IPS DF 4.7 (cell line): ENCODE results near the gene THBS2.
"Not testable (repeated sequence)": the region's sequence is repeated elsewhere in the genome, so short reads cannot be mapped to it uniquely, and the experiment has no call there.

ENCODE experiments used
- DNase-seq: peaks from one replicate; pipeline ENCODE4 v3.0.0-alpha.2; 2013; ENCODE audit warnings: low spot score; ENCODE audit errors: extremely low read depth

THBS2 gene

DNA sequence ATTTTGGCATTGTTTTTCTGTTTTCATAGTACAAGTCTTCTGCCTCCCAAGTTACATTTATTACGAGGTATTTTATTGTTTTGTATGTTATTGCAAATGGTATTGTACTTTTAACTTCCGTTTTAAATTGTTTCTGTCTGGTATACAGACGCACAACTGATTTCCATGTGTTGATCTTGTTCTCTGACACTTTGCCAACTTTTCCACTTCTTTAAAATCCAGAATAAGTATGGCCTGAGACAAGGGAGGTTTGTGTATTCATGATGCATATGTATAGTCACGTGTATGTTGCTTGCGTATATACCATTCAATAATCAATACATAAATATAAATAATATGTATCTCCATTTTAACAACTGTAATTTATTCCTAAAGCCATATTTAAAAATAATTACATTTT is 41.2 kb downstream of the THBS2 start:
- no peak for DNase-seq

GRCh38 chr6:169211881-169212280 is 41.8 kb downstream of the THBS2 start:
- no peak for DNase-seq

- no peak for DNase-seq
Observed at GRCh38 chr6:169210611-169211010, 43.0 kb downstream of the THBS2 start.

DNA sequence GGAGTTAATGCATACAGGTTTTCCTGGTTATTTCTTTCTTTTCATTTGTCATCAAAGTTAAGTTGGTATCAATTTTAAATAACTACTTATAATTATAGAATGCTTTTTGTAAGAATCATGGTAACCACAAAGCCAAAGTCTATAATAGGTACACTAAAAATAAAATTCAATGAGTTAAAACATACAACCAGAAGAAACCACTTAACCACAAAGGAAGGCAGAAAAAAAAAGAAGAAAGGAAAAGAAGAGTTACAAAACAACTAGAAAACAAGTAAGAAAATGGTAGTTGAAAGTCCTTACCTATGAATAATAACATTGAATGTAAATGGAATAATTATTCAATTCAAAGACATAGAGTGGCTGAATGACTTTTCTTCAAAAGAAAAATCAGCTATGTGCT is 45.6 kb downstream of the THBS2 start:
- DNase-seq = no peak

DNA sequence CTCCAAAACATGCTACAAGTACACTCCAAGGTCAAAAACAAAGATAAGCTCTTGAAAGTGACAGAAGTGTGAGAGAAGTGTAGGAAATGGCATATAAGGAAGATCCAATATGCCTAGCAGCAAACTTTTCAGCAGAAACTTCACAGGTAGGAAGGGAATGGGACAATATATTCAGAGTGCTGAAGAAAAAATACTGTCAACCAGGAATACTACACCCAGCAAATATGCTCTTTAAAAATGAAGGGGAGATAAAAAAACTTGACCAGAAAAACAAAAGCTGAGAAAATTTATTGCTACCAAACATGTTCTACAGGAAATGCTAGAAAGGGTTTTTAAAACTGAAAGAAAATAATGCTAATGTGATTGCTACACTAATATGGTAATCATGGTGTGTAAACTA is 46.2 kb downstream of the THBS2 start:
- DNase-seq = no peak

- DNase-seq = no peak
Observed at GRCh38 chr6:169205176-169206160, 48.2 kb downstream of the THBS2 start.

DNA sequence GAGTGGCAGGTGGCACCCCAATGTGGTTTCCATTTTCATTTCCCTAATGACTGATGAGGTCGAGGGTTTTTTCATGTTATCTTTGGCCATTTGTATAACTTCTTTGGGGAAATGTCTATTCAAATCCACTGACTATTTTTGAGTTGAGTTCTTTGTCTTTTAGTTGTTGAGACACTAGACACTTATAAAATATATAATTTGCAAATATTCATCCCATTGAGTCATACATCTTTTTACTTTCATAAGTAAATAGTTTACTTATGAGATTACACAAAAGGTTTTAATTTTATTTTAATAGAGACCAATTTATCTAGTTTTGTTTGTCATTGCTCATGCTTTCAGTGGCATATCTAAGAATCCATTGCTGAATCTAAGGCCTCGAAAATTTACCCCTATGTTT is 49.5 kb downstream of the THBS2 start:
- DNase-seq = no peak

- no peak for DNase-seq
Observed at GRCh38 chr6:169201985-169202384, 51.7 kb downstream of the THBS2 start.

GRCh38 chr6:169200893-169201514 is 52.6 kb downstream of the THBS2 start:
- no peak for DNase-seq

GRCh38 chr6:169199625-169200335 is 53.9 kb downstream of the THBS2 start:
- DNase-seq = no peak

DNA sequence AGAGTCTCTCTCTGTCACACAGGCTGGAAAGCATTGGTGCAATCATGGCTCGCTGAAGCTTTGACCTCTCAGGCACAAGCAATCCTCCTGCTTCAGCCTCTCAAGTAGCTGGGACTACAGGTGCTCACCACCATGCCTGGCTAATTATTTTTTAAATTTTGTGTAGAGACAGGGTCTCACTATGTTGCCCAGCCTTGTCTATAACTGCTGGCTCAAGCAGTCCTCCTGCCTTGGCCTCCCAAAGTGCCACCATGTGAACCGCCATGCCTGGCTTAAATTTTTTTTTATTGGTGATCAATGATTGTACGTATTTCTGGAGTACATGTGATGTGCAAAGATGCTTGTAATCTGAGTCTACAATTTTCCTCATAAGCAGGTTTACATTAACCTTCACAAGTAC is 54.8 kb downstream of the THBS2 start:
- no peak for DNase-seq

DNA sequence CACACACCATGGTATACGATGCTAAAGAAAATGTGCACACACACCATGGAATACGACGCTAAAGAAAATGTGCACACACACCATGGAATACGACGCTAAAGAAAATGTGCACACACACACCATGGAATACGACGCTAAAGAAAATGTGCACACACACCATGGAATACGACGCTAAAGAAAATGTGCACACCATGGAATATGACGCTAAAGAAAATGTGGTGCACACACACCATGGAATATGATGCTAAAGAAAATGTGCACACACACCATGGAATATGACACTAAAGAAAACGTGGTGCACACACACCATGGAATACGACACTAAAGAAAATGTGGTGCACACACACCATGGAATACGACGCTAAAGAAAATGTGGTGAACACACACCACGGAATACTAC is 55.7 kb downstream of the THBS2 start:
- DNase-seq = not testable (repeated sequence)

- DNase-seq = not testable (repeated sequence)
Observed at GRCh38 chr6:169196279-169196678, 57.4 kb downstream of the THBS2 start.

DNA sequence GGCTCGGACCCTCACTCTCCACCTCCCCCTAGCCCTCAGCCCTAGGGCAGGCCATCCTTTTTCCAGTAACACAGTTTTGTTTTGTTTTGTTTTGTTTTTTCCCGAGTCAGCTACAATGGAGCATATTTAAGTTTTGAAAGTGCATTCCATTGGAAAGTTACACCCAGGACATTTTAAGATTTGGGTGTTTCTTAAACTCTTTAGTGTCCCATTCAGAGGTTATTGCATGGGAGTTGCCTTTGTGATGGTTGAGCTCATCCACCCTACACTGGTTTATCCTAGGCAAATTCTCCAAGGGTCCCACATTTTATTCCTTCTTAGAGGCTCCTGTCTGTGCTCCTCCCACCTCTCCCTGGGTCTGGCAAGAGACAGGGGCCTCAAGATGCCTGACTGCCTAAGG is 58.9 kb downstream of the THBS2 start:
- no peak for DNase-seq

GRCh38 chr6:169190970-169191369 is 62.7 kb downstream of the THBS2 start:
- DNase-seq = no peak

- no peak for DNase-seq
Observed at GRCh38 chr6:169190144-169190584, 63.5 kb downstream of the THBS2 start.

- no peak for DNase-seq
Observed at GRCh38 chr6:169189686-169190085, 64.0 kb downstream of the THBS2 start.

DNA sequence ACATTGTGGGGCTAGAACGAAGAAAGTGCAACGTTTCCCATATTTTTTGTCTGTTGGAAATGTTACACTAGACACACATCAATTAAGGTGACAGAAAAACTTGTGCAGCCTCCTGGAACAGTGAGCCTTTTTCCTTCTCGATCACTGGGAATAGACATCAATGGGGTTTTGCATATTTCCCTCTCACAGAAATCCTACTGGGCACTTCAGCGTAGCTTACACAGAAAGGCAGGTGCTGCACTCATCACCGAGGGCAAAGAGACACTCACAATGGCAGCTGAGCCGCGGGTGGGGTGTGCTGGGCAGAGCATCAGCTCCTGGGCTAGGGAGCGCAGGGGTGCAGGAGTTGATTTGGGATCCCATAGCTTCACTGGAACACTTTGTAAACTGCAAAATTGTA is 64.5 kb downstream of the THBS2 start:
- no peak for DNase-seq

DNA sequence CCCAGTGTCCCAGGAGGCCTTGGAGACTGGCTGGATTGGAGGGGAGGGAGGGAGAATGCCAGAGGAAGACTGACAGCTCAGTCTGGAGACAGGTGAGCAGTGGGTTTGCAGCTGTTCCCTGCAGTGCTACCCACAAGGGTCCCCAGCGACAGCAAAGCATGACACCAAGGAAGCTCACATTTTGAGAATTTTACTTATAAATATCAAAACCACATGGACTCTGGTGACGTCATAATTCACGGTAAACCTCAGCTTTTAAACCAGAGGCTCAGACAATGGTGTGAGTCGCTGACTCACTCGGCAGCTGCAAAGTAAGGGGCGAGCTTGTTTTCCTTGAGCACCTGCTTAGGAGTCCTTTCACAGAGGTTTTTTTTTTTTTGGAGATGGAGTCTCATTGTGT is 65.2 kb downstream of the THBS2 start:
- DNase-seq = no peak

GRCh38 chr6:169188051-169188470 is 65.6 kb downstream of the THBS2 start:
- no peak for DNase-seq

- DNase-seq = no peak
Observed at GRCh38 chr6:169186496-169187169, 67.0 kb downstream of the THBS2 start.
